ENCODE data around the gene ADIPOR2.

The ADIPOR2 gene

DNA sequence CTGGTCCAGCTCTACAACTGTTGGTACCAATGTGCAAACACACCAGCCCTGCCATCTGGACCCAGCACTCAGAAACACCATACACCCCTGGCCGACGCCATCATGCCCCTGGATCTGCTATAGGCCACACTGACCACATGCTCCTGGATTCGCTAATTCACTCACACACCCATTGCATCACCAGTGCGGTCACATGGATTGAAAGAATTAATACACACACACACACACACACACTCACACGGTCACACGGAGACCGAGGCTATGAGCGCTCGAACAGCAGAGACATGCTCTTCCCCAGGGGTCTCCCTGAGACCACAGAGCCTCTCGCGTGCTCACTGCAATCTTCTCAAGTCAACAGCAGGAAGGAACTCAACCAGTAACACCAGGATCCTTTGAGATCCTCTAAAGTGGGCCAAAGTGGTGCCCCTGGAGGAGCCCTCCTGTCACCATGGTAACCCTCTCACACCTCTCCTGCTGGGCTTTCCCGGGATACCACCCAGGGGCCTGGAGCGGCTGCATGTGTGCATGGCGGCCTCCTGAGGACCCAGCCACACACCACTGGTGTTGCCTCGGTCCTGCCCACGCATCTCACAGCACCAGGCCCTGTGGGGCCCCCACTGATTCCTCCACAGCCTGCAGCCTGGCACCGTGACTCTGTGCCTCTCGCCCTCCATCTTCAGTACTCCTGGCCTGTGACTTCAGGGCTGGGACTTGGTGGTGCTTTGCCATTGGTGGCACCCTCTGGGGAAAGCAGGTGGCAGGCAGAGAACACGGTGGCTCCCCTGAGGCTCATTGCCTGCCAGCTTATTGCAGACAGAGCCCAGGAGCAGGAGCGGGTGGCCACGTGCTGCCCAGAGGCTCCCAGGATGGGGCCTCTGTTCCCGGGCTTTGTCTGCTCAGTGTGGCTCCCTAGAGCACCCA, 144.6 kb downstream of the ADIPOR2 start:
- no peak for TF ChIP-seq CTCF (IDR thresholded peaks at IDR 0.05; ENCODE audit: insufficient read depth, low read depth, low read length, missing control alignments)
- no peak overlapping the region for H3K4me3 ChIP-seq (ENCODE audit: low read depth, low read length)
- DNase-seq (ENCODE audit: low read depth) = no peak

DNA sequence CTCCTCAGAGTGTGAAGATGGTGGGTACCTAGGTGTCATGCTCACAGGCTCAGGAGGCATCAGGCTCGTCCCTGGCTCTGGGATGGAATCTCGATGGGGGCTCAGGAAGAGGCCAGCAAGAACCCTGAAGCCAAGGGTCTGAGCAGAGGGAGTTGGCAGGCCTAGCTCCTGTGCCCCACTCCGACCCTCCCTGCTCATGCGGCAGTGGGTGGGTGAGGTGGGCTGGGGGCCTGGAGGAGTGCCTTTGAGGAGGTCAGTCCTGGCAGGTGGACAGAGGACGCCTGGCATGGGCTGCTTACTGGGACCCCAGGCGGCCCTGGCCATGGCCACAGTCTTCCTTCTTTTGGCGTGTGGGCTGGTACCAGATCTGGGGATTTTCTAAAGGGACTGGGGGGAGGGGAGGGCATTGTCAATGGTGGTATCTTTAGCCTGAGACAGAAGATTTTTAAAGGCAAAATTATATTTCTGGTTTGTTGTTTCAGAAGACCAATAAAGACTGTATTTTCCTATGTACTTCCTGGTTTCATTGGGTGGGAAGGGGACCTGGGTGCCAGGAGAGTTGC, 145.5 kb downstream of the ADIPOR2 start:
- H3K4me3 ChIP-seq (ENCODE audit: low read depth, low read length) = no peak overlapping the region
- TF ChIP-seq CTCF (IDR thresholded peaks at IDR 0.05; ENCODE audit: insufficient read depth, low read depth, low read length, missing control alignments) = no peak
- no peak for DNase-seq (ENCODE audit: low read depth)

DNA sequence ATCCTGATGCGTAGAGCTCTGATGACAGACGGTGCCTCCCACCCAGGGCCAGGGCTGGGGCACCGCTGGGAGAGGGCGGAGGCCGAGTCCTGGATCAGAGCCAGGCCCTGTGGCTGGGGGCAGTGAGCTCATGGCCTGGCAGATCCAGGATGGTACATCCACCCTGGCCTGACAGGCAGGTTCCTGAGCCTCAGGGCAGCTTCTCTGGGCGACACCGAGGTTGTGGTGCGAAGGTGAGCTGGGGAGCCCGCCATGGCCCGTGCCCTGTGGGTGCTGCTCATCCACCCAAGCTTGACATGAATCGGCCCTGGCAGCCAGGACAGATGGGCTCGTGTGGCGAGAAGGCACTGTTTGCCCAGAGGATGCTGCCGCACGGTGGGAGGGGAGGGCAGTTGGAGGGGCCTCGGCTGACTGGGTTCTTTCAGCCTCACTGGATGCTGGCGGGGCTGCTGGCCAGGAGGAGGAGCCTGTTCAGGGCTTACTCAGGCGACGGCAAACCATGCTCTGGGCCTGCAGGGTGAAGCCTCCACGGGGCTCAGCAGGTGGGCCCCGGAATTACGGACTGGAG, 146.1 kb downstream of the ADIPOR2 start:
- no peak for DNase-seq (ENCODE audit: low read depth)
- TF ChIP-seq CTCF (IDR thresholded peaks at IDR 0.05; ENCODE audit: insufficient read depth, low read depth, low read length, missing control alignments) = no peak
- no peak overlapping the region for H3K4me3 ChIP-seq (ENCODE audit: low read depth, low read length)

GRCh38 chr12:1837541-1838204, 146.8 kb downstream of the ADIPOR2 start:
- TF ChIP-seq CTCF (IDR thresholded peaks at IDR 0.05; ENCODE audit: insufficient read depth, low read depth, low read length, missing control alignments) = no peak
- no peak for DNase-seq (ENCODE audit: low read depth)
- H3K4me3 ChIP-seq (ENCODE audit: low read depth, low read length) = no peak overlapping the region
